OCI-LY1 (cell line): ENCODE measurements around the gene BMERB1.

Experiments
- H2AFZ ChIP-seq: fragments of 200-600 bp; sonication (generic), shearing (Covaris generic); 2 replicates; pipeline ENCODE4 v1.6.0; 2014; ENCODE audit warnings: antibody characterized with exemption, mild to moderate bottlenecking, low read length
- H3F3A ChIP-seq: fragments of 200-600 bp; sonication (generic), shearing (Covaris generic); 2 replicates; pipeline ENCODE4 v1.6.0; 2014; ENCODE audit warnings: mild to moderate bottlenecking, antibody characterized with exemption, low read length, moderate library complexity; ENCODE audit not compliant: insufficient read depth
- H3K27ac ChIP-seq: fragments of 200-600 bp; sonication (generic); 2 replicates; pipeline ENCODE4 v1.5.1; 2014; ENCODE audit warnings: low read length, mixed run types, mild to moderate bottlenecking, low read depth; ENCODE audit not compliant: poor library complexity, severe bottlenecking
- H3K27me3 ChIP-seq: fragments of 200-600 bp; sonication (generic); 2 replicates; pipeline ENCODE4 v1.6.0; 2014; ENCODE audit warnings: antibody characterized with exemption, mild to moderate bottlenecking, low read length, moderate library complexity; ENCODE audit not compliant: insufficient read depth
- H3K36me3 ChIP-seq: fragments of 200-600 bp; sonication (generic); 2 replicates; pipeline ENCODE4 v1.6.1; 2014; ENCODE audit warnings: mild to moderate bottlenecking, antibody characterized with exemption, low read length, moderate library complexity, mixed read lengths; ENCODE audit not compliant: insufficient read depth
- H3K4me1 ChIP-seq: fragments of 200-600 bp; sonication (generic); 2 replicates; pipeline ENCODE4 v1.5.1; 2014; ENCODE audit warnings: mild to moderate bottlenecking, low read length, moderate library complexity; ENCODE audit not compliant: insufficient read depth, severe bottlenecking
- H3K4me2 ChIP-seq: fragments of 200-600 bp; sonication (generic), shearing (Covaris generic); 2 replicates; pipeline ENCODE4 v1.6.1; 2014; ENCODE audit warnings: low read length
- H3K4me3 ChIP-seq: fragments of 200-600 bp; sonication (generic); 2 replicates; pipeline ENCODE4 v1.5.1; 2014; ENCODE audit warnings: low read length, low read depth, mild to moderate bottlenecking, mixed read lengths; ENCODE audit not compliant: poor library complexity, severe bottlenecking
- H3K79me2 ChIP-seq: fragments of 200-600 bp; shearing (Covaris generic); 2 replicates; pipeline ENCODE4 v1.6.1; 2016; ENCODE audit warnings: mixed run types, low read length, mixed read lengths; ENCODE audit not compliant: insufficient read depth
- H3K9ac ChIP-seq: fragments of 200-600 bp; sonication (generic), shearing (Covaris generic); 2 replicates; pipeline ENCODE4 v1.6.1; 2014; ENCODE audit warnings: mild to moderate bottlenecking, low read length, mixed read lengths
- H3K9me2 ChIP-seq: fragments of 200-600 bp; sonication (generic), shearing (Covaris generic); 2 replicates; pipeline ENCODE4 v1.6.1; 2014; ENCODE audit warnings: low read depth, mild to moderate bottlenecking, low read length, mixed read lengths
- H3K9me3 ChIP-seq: fragments of 200-600 bp; shearing (Covaris generic); 2 replicates; pipeline ENCODE4 v1.6.1; 2014; ENCODE audit warnings: low read length, mixed read lengths
- H4K20me1 ChIP-seq: fragments of 200-600 bp; sonication (generic), shearing (Covaris generic); 2 replicates; pipeline ENCODE4 v1.6.0; 2016; ENCODE audit warnings: mild to moderate bottlenecking, low read length; ENCODE audit not compliant: insufficient read depth
- CTCF ChIP-seq: fragments of 200-600 bp; sonication (generic), shearing (Covaris generic); IDR thresholded peaks from 2 replicates; pipeline ENCODE4 v1.5.1; 2017; ENCODE audit warnings: mild to moderate bottlenecking, antibody characterized with exemption, low read length, moderate library complexity, mixed read lengths
- EZH2 ChIP-seq: fragments of 200-600 bp; sonication (generic), shearing (Covaris generic); IDR thresholded peaks from 2 replicates; pipeline ENCODE4 v1.8.0; 2017; ENCODE audit warnings: borderline replicate concordance, mixed run types, mild to moderate bottlenecking, antibody characterized with exemption, low read length, moderate library complexity, mixed read lengths

BMERB1 gene

GRCh38 chr16:15457958-15458357, 23.6 kb downstream of the BMERB1 start:
- Histone ChIP-seq H2AFZ (no peak overlapping the region), H3K4me3 (no peak overlapping the region), H3K9ac (no peak overlapping the region), H3K36me3 (no peaks in the 10 kb centered on the region), H3K27ac (no peak overlapping the region), H3K4me2 (no peak overlapping the region), H3K9me2 (no peaks in the 10 kb centered on the region), H3F3A (no peaks in the 10 kb centered on the region), H4K20me1 (no peaks in the 10 kb centered on the region), H3K79me2 (no peaks in the 10 kb centered on the region), H3K9me3 (no peaks in the 10 kb centered on the region), H3K4me1 (no peaks in the 10 kb centered on the region), H3K27me3 (0 out of 2 replicates have a peak, but pooled peaks cover 5% of the 10 kb centered on the region)
- 0 out of 2 replicates have a peak, but pooled peaks have one; percentile 4 for TF ChIP-seq CTCF
- no peak for TF ChIP-seq EZH2

- no peak for TF ChIP-seq EZH2
- no peak for TF ChIP-seq CTCF
- H3K4me1 ChIP-seq: no peaks in the 10 kb centered on the region
- H3K9ac ChIP-seq: no peak overlapping the region
- no peaks in the 10 kb centered on the region for H3K9me2 ChIP-seq
- no peak overlapping the region for H2AFZ ChIP-seq
- H3K4me3 ChIP-seq: no peak overlapping the region
- no peaks in the 10 kb centered on the region for H3K9me3 ChIP-seq
- H3F3A ChIP-seq: no peaks in the 10 kb centered on the region
- H4K20me1 ChIP-seq: no peaks in the 10 kb centered on the region
- no peaks in the 10 kb centered on the region for H3K36me3 ChIP-seq
- 0 out of 2 replicates have a peak, but pooled peaks cover 5% of the 10 kb centered on the region for H3K27me3 ChIP-seq
- H3K79me2 ChIP-seq: no peaks in the 10 kb centered on the region
- no peak overlapping the region for H3K27ac ChIP-seq
- H3K4me2 ChIP-seq: no peak overlapping the region
These were observed 25.4 kb downstream of the BMERB1 start for GRCh38 chr16:15459791-15460190.

GRCh38 chr16:15460601-15461000, 26.2 kb downstream of the BMERB1 start:
- H3K36me3 ChIP-seq: no peaks in the 10 kb centered on the region
- H3K4me3 ChIP-seq: no peak overlapping the region
- H3K9ac ChIP-seq: no peak overlapping the region
- no peaks in the 10 kb centered on the region for H3K9me2 ChIP-seq
- H3K4me2 ChIP-seq: no peak overlapping the region
- H3K9me3 ChIP-seq: no peaks in the 10 kb centered on the region
- H3F3A ChIP-seq: no peaks in the 10 kb centered on the region
- no peaks in the 10 kb centered on the region for H3K79me2 ChIP-seq
- H3K27me3 ChIP-seq: 0 out of 2 replicates have a peak, but pooled peaks cover 5% of the 10 kb centered on the region
- H4K20me1 ChIP-seq: no peaks in the 10 kb centered on the region
- no peak overlapping the region for H3K27ac ChIP-seq
- no peak overlapping the region for H2AFZ ChIP-seq
- no peak for TF ChIP-seq CTCF
- TF ChIP-seq EZH2: no peak
- H3K4me1 ChIP-seq: no peaks in the 10 kb centered on the region
